Measurements from ENCODE around the gene PCSK1N.

The PCSK1N gene

GRCh38 chrX:48792219-48792618, 43.2 kb downstream of the PCSK1N start:
- FAIRE-seq: no peak

GRCh38 chrX:48791063-48791820, 44.2 kb downstream of the PCSK1N start:
- DNase-seq (ENCODE audit: extremely low spot score, insufficient read length, low read depth) (no peak), FAIRE-seq (no peak)

More at GRCh38 chrX:48792219-48792618, 43.2 kb downstream of the PCSK1N start:
- no peak for DNase-seq (ENCODE audit: extremely low spot score, insufficient read length, low read depth)

GRCh38 chrX:48790477-48790876, 44.9 kb downstream of the PCSK1N start:
- FAIRE-seq (no peak), DNase-seq (ENCODE audit: extremely low spot score, insufficient read length, low read depth) (no peak)

GRCh38 chrX:48789366-48790220, 45.8 kb downstream of the PCSK1N start:
- DNase-seq (ENCODE audit: extremely low spot score, insufficient read length, low read depth) (no peak), FAIRE-seq (no peak)

- no peak for FAIRE-seq
- DNase-seq (ENCODE audit: extremely low spot score, insufficient read length, low read depth): no peak
Measured at GRCh38 chrX:48787505-48788443, 47.6 kb downstream of the PCSK1N start.

- DNase-seq (ENCODE audit: extremely low spot score, insufficient read length, low read depth): no peak
- no peak for FAIRE-seq
Measured at GRCh38 chrX:48786825-48787504, 48.4 kb downstream of the PCSK1N start.

- DNase-seq (ENCODE audit: extremely low spot score, insufficient read length, low read depth) (no peak), FAIRE-seq (no peak)
Measured at GRCh38 chrX:48786341-48786800, 49.0 kb downstream of the PCSK1N start, which contains the start of gene GATA1. Gene GATA1, plus strand, starts transcription at chrX:48786590. Its CDS starts 4,520 bp downstream, at chrX:48791110.

GRCh38 chrX:48785540-48786214, 49.7 kb downstream of the PCSK1N start:
- DNase-seq (ENCODE audit: extremely low spot score, insufficient read length, low read depth) (no peak), FAIRE-seq (no peak)

- DNase-seq (ENCODE audit: extremely low spot score, insufficient read length, low read depth) (no peak), FAIRE-seq (no peak)
Measured at GRCh38 chrX:48785186-48785539, 50.2 kb downstream of the PCSK1N start.

- no peak for DNase-seq (ENCODE audit: extremely low spot score, insufficient read length, low read depth)
- no peak for FAIRE-seq
Measured at GRCh38 chrX:48784726-48785125, 50.7 kb downstream of the PCSK1N start.

GRCh38 chrX:48782795-48783194, 52.6 kb downstream of the PCSK1N start:
- DNase-seq (ENCODE audit: extremely low spot score, insufficient read length, low read depth): no peak
- FAIRE-seq: no peak

- DNase-seq (ENCODE audit: extremely low spot score, insufficient read length, low read depth): no peak
- no peak for FAIRE-seq
Measured at GRCh38 chrX:48782216-48782615, 53.2 kb downstream of the PCSK1N start.

GRCh38 chrX:48781705-48782104, 53.7 kb downstream of the PCSK1N start:
- DNase-seq (ENCODE audit: extremely low spot score, insufficient read length, low read depth) (no peak), FAIRE-seq (no peak)

All from GM18507 (cell line).